IMR-90 (cell line): ENCODE measurements around the gene CRIP1. TPM values are rescaled to one million over a fixed set of nuclear protein-coding genes. Genes with fewer than 3 reads are reported as not detected.

ENCODE experiments used
- ATAC-seq: fragments of 200-7000 bp; cut with Tn5 transposase; 2 replicates; pipeline ENCODE4 v1.9.1; 2020; ENCODE audit warnings: low read depth, mild to moderate bottlenecking, moderate library complexity
- BruUV-seq: library from RNA; stranded (reverse); fragments of 400-500 nt; replicated peaks from 2 replicates; lab custom pipeline; 2021; lab: Mats Ljungman, UMichigan
- CTCF ChIA-PET: fragments of 300-600 bp; formaldehyde crosslinking; extraction: SDS; loops from one replicate; lab custom pipeline; 2021; ENCODE audit warnings: antibody characterized with exemption; lab: Yijun Ruan, JAX
- POLR2A ChIA-PET: fragments of 300-600 bp; sonication (Branson Sonifier 250); formaldehyde crosslinking; loops from one replicate; lab custom pipeline; 2022; ENCODE audit warnings: antibody characterized with exemption; ENCODE audit not compliant: unreplicated experiment; lab: Charles Lee
- DNase-seq: peaks from one replicate; pipeline ENCODE4 v3.0.0; 2013
- H2AFZ ChIP-seq: replicated peaks from 2 replicates; pipeline ENCODE3; 2013; ENCODE audit warnings: low read length, mild to moderate bottlenecking; ENCODE audit not compliant: poor library complexity
- H2AK5ac ChIP-seq: 2 replicates; pipeline ENCODE4 v1.6.1; 2013; ENCODE audit warnings: low read depth, low read length, inconsistent platforms
- H2AK9ac ChIP-seq: replicated peaks from 2 replicates; pipeline ENCODE3; 2013; ENCODE audit warnings: mild to moderate bottlenecking, low read depth, low read length, moderate library complexity; ENCODE audit not compliant: poor library complexity
- H2BK120ac ChIP-seq: 2 replicates; pipeline ENCODE4 v1.6.1; 2013; ENCODE audit warnings: low read depth, low read length, inconsistent platforms
- H2BK15ac ChIP-seq: 3 replicates; pipeline ENCODE4 v1.6.1; 2013; ENCODE audit warnings: low read depth, low read length, inconsistent platforms
- H2BK20ac ChIP-seq: 2 replicates; pipeline ENCODE4 v1.6.1; 2013; ENCODE audit warnings: low read depth, mild to moderate bottlenecking, inconsistent platforms, low read length, moderate library complexity
- H2BK5ac ChIP-seq: 2 replicates; pipeline ENCODE4 v1.6.1; 2013; ENCODE audit warnings: mild to moderate bottlenecking, low read depth, low read length, inconsistent platforms; ENCODE audit not compliant: poor library complexity, severe bottlenecking
- H3K14ac ChIP-seq: replicated peaks from 2 replicates; pipeline ENCODE4 v1.6.1; 2013; ENCODE audit warnings: low read depth, low read length, inconsistent platforms
- H3K18ac ChIP-seq: 2 replicates; pipeline ENCODE4 v1.6.1; 2013; ENCODE audit warnings: low read depth, low read length, control low read depth
- H3K23ac ChIP-seq: 2 replicates; pipeline ENCODE4 v1.6.1; 2013; ENCODE audit warnings: low read depth, low read length, inconsistent platforms
- H3K27ac ChIP-seq: 2 replicates; pipeline ENCODE4 v1.5.1; 2013; ENCODE audit warnings: mild to moderate bottlenecking, control low read depth, low read length; ENCODE audit not compliant: insufficient read depth
- H3K27me3 ChIP-seq: 2 replicates; pipeline ENCODE4 v1.6.1; 2013; ENCODE audit warnings: low read length; ENCODE audit not compliant: control insufficient read depth, insufficient read depth
- H3K36me3 ChIP-seq: 2 replicates; pipeline ENCODE4 v1.6.1; 2013; ENCODE audit warnings: low read length, mixed read lengths; ENCODE audit not compliant: control insufficient read depth, insufficient read depth
- H3K4ac ChIP-seq: 2 replicates; pipeline ENCODE4 v1.6.1; 2013; ENCODE audit warnings: low read depth, low read length, inconsistent platforms
- H3K4me1 ChIP-seq: 2 replicates; pipeline ENCODE4 v1.6.1; 2013; ENCODE audit warnings: low read length, mixed read lengths; ENCODE audit not compliant: control insufficient read depth, insufficient read depth
- H3K4me2 ChIP-seq: 2 replicates; pipeline ENCODE4 v1.6.1; 2013; ENCODE audit warnings: low read depth, mild to moderate bottlenecking, control low read depth, low read length, moderate library complexity
- H3K4me3 ChIP-seq: 2 replicates; pipeline ENCODE4 v1.5.1; 2013; ENCODE audit warnings: low read depth, mild to moderate bottlenecking, control low read depth, low read length, moderate library complexity; ENCODE audit not compliant: insufficient read depth
- H3K56ac ChIP-seq: 2 replicates; pipeline ENCODE4 v1.6.1; 2013; ENCODE audit warnings: low read length, inconsistent platforms; ENCODE audit not compliant: insufficient read depth; ENCODE audit errors: extremely low read depth
- H3K79me1 ChIP-seq, 2 experiments: 2 replicates each; pipeline ENCODE4 v1.6.1; 2013; ENCODE audit warnings: low read length in 2 of 2, inconsistent platforms in 1 of 2, low read depth in 1 of 2
- H3K9ac ChIP-seq: 2 replicates; pipeline ENCODE4 v1.6.1; 2013; ENCODE audit warnings: low read depth, low read length, control low read depth
- H3K9me1 ChIP-seq: 2 replicates; pipeline ENCODE4 v1.6.1; 2013; ENCODE audit warnings: low read length, inconsistent platforms; ENCODE audit not compliant: insufficient read depth
- H3K9me3 ChIP-seq: 2 replicates; pipeline ENCODE4 v1.6.1; 2013; ENCODE audit warnings: low read length; ENCODE audit not compliant: control insufficient read depth, insufficient read depth
- H4K20me1 ChIP-seq: 2 replicates; pipeline ENCODE4 v1.6.1; 2013; ENCODE audit warnings: low read length, inconsistent platforms; ENCODE audit not compliant: insufficient read depth
- H4K5ac ChIP-seq: 2 replicates; pipeline ENCODE4 v1.6.1; 2013; ENCODE audit warnings: mild to moderate bottlenecking, low read depth, low read length, control low read depth
- H4K8ac ChIP-seq, 2 experiments: 2 replicates each; pipeline ENCODE4 v1.6.1; 2013; ENCODE audit warnings: low read depth in 2 of 2, low read length in 2 of 2, control low read depth in 1 of 2, inconsistent platforms in 1 of 2
- H4K91ac ChIP-seq: 2 replicates; pipeline ENCODE4 v1.6.1; 2013; ENCODE audit warnings: low read depth, low read length, inconsistent platforms; ENCODE audit not compliant: insufficient read depth
- CEBPB ChIP-seq: IDR thresholded peaks from 2 replicates; pipeline ENCODE4 v1.6.1; 2012; ENCODE audit warnings: low read depth, low read length, improper control_type of control experiment
- MAFK ChIP-seq: IDR thresholded peaks from 2 replicates; pipeline ENCODE4 v1.6.1; 2012; ENCODE audit warnings: low read depth, low read length, improper control_type of control experiment
- MXI1 ChIP-seq: IDR thresholded peaks from 2 replicates; pipeline ENCODE4 v1.6.1; 2012; ENCODE audit warnings: low read depth, mild to moderate bottlenecking, low read length, moderate library complexity, borderline replicate concordance
- NFE2L2 ChIP-seq: fragments of 150-350 bp; IDR thresholded peaks from 2 replicates; pipeline ENCODE4 v1.6.1; 2016; ENCODE audit warnings: low read depth, mild to moderate bottlenecking, low read length
- WGBS, 2 experiments: methylation state at CpG; one replicate each; pipeline versions ENCODE4 v1.1.5 to v1.1.7; 2013; ENCODE audit warnings: missing lambda C conversion rate in 2 of 2; ENCODE audit not compliant: insufficient read length in 1 of 2; ENCODE audit errors: extremely low coverage in 2 of 2; 5-methylcytosine and 5-hydroxymethylcytosine counted together
- dilution Hi-C: fragments of 300-500 bp; cut with HindIII; formaldehyde crosslinking; loops from one replicate; pipeline ENCODE4 v1.14.3; 2018; ENCODE audit warnings: low sequenced_read_pairs; ENCODE audit not compliant: unreplicated experiment
- in situ Hi-C: fragments of 300-500 bp; cut with MboI; formaldehyde crosslinking; loops from 3 replicates; pipeline ENCODE4 v1.14.3; 2019; ENCODE audit warnings: low sequenced_read_pairs, inconsistent platforms, mixed read lengths
- intact Hi-C: fragments of 100-400 bp; cut with micrococcal nuclease; formaldehyde crosslinking; loops from 2 replicates; pipeline ENCODE4 v1.10.0; 2022
- polyA plus RNA-seq, 3 experiments: library from polyadenylated mRNA; depleted of rRNA; stranded (reverse); fragments of >200 nt; gene quantifications; 2 replicates each; pipeline ENCODE4 v1.2.3, GENCODE V29; 2012; ENCODE audit warnings: low replicate concordance in 1 of 3
- total RNA-seq: library from RNA; depleted of rRNA; stranded (reverse); fragments of >200 nt; gene quantifications from 2 replicates; pipeline ENCODE4 v1.2.3, GENCODE V29; 2012
- TF ChIP-seq, protein P1 (sequence below): fragments of 150-350 bp; IDR thresholded peaks from 2 replicates; pipeline ENCODE4 v1.6.1; 2016; ENCODE audit warnings: low read depth, mild to moderate bottlenecking, low read length, moderate library complexity, borderline replicate concordance
- TF ChIP-seq, protein P2 (sequence below): conservative IDR thresholded peaks from 2 replicates; pipeline ENCODE4 v1.5.1; 2012; ENCODE audit warnings: mild to moderate bottlenecking, low read depth, low read length, improper control_type of control experiment

CRIP1 gene
- total and polyA plus RNA-seq, 2 of the 4 experiments (the other 2 are of a cell fraction), result 0.21 TPM; not detected in 1

DNA sequence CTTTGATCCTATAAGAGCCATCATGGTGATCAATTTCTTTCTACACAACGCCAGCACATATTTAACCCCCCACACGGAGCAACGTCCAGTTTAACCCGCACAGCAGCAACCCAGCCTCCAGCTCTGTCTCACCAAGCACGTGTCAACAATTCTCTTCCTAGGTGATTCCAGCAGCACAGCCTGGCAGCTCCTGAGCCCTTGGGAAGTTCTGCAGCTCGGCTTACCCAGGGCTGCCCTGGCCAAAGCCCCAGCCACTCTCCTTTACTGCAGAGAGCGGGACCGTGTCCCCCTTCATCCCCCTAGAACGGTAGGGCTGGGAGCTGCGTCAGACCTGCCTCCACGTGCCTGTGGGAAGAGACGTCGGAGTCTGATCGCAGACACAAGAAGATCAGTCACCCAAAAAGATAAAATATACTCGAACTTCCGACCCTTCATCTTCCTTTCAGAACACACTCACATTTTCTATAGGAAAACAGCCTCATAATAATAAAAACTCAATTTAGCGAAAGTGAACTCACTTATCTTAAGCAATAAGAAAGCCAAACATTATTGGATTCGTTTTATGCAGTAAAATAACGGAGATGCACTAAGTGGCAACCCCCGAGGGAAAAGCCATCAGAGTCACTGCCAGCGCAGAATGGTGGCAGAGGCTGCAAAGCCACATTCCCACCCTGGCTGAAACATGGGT, 47.3 kb downstream of the CRIP1 start:
- Histone ChIP-seq H3K18ac (no peak overlapping the region), H3K9ac (no peak overlapping the region), H3K4me3 (no peak overlapping the region), H3K27me3 (peaks cover 19% of the 10 kb centered on the region), H3K9me3 (no peaks in the 10 kb centered on the region), H2BK20ac (no peak overlapping the region), H2BK120ac (no peak overlapping the region), H3K4ac (no peak overlapping the region), H4K20me1 (no peaks in the 10 kb centered on the region), H3K14ac (no peak overlapping the region), H4K91ac (no peak overlapping the region), H4K5ac (no peak overlapping the region), H3K36me3 (no peaks in the 10 kb centered on the region), H3K56ac (no peak overlapping the region), H4K8ac (no peak overlapping the region), H3K79me1 (no peaks in the 10 kb centered on the region), H3K4me1 (no peaks in the 10 kb centered on the region), H2AK5ac (no peak overlapping the region), H3K27ac (no peak overlapping the region), H2AK9ac (no peak overlapping the region), H3K9me1 (no peaks in the 10 kb centered on the region), H3K4me2 (no peak overlapping the region), H2BK5ac (no peak overlapping the region), H2BK15ac (no peak overlapping the region), H2AFZ (no peak overlapping the region), H3K23ac (no peak overlapping the region)
- intact Hi-C loops, result no loop called here
- BruUV-seq, result no TSS peak
- dilution Hi-C loops, result no loop called here
- in situ Hi-C loops, result no loop called here
- 23% methylated on average over 9 of the region's 21 CpGs; no CpG with 5 or more reads in 1 of the 2 experiments for WGBS, 2 experiments
- CTCF ChIA-PET, result interaction anchor here (1.4 kb wide), 1 partner anchor 53 kb away, joined by 4 read pairs; no protein-coding TSS in a partner anchor
- no peak for ATAC-seq
- POLR2A ChIA-PET, result no interaction called here
- TF ChIP-seq, protein P1, sequence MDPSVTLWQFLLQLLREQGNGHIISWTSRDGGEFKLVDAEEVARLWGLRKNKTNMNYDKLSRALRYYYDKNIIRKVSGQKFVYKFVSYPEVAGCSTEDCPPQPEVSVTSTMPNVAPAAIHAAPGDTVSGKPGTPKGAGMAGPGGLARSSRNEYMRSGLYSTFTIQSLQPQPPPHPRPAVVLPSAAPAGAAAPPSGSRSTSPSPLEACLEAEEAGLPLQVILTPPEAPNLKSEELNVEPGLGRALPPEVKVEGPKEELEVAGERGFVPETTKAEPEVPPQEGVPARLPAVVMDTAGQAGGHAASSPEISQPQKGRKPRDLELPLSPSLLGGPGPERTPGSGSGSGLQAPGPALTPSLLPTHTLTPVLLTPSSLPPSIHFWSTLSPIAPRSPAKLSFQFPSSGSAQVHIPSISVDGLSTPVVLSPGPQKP, result no peak
- TF ChIP-seq MAFK, result no peak
- TF ChIP-seq, protein P2, sequence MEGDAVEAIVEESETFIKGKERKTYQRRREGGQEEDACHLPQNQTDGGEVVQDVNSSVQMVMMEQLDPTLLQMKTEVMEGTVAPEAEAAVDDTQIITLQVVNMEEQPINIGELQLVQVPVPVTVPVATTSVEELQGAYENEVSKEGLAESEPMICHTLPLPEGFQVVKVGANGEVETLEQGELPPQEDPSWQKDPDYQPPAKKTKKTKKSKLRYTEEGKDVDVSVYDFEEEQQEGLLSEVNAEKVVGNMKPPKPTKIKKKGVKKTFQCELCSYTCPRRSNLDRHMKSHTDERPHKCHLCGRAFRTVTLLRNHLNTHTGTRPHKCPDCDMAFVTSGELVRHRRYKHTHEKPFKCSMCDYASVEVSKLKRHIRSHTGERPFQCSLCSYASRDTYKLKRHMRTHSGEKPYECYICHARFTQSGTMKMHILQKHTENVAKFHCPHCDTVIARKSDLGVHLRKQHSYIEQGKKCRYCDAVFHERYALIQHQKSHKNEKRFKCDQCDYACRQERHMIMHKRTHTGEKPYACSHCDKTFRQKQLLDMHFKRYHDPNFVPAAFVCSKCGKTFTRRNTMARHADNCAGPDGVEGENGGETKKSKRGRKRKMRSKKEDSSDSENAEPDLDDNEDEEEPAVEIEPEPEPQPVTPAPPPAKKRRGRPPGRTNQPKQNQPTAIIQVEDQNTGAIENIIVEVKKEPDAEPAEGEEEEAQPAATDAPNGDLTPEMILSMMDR, result no peak
- TF ChIP-seq CEBPB, result no peak
- no peak for TF ChIP-seq NFE2L2
- no peak for TF ChIP-seq MXI1
- no peak for DNase-seq
